Lower leg skin (tissue), 3 donors: ENCODE results near the gene TCEA2.

Source experiments
- POLR2A ChIP-seq, 2 donors: fragments of 450-650 bp; IDR thresholded peaks; one replicate each; pipeline ENCODE4 v1.6.1; 2016 to 2017; ENCODE audit warnings: antibody characterized with exemption in 2 of 2, mild to moderate bottlenecking in 1 of 2, moderate library complexity in 1 of 2
- TF ChIP-seq, protein P1 (sequence below), 3 donors: fragments of 450-650 bp; IDR thresholded peaks; one replicate each; pipeline ENCODE4 v1.5.1; 2016; ENCODE audit warnings: antibody characterized with exemption in 3 of 3, mild to moderate bottlenecking in 3 of 3, moderate library complexity in 2 of 3

DNA sequence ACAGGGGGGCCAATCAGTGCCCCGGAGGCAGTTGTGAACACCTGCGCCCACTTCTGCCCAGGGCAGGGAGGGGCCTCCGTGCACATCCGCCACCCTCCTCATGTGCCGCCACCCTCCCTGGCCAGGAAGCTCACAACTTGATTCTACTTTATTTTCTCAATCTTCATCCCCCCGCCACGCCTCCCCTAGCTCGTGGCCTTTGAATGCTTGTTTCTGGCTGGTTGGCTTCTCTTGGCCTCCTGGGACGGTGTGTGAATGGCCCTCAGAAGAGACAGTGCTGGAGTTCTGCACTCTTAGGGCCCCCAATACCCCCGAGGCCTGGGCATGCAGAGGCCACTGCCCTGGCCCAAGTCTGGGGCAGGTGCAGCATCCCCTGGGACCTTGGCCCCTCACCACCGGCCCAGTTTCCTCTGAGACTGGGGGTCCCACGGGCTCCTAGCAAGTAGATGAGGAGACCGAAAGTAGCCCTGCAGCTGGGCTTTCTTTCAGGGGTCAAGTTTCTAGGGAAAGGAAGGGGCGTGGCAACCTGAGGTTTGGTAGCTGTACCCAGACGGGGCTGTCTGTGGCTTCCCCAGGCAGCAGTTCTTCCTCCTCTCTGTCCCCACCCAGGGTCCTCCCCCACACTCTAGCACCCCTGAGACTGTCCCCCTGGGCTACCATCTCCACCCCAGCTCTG is 15.0 kb downstream of the TCEA2 start:
- no peak for TF ChIP-seq POLR2A (IDR thresholded peaks at IDR 0.05)
- TF ChIP-seq, protein P1, sequence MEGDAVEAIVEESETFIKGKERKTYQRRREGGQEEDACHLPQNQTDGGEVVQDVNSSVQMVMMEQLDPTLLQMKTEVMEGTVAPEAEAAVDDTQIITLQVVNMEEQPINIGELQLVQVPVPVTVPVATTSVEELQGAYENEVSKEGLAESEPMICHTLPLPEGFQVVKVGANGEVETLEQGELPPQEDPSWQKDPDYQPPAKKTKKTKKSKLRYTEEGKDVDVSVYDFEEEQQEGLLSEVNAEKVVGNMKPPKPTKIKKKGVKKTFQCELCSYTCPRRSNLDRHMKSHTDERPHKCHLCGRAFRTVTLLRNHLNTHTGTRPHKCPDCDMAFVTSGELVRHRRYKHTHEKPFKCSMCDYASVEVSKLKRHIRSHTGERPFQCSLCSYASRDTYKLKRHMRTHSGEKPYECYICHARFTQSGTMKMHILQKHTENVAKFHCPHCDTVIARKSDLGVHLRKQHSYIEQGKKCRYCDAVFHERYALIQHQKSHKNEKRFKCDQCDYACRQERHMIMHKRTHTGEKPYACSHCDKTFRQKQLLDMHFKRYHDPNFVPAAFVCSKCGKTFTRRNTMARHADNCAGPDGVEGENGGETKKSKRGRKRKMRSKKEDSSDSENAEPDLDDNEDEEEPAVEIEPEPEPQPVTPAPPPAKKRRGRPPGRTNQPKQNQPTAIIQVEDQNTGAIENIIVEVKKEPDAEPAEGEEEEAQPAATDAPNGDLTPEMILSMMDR (IDR thresholded peaks at IDR 0.05), result no peak
